Measurements from ENCODE around the gene RHBDL3. TPM values are rescaled to one million over a fixed set of nuclear protein-coding genes. Genes with fewer than 3 reads are reported as not detected.

Gene RHBDL3
- total RNA-seq, 2 donors from 2014 or later = 0.63 TPM; not detected in 1

GRCh38 chr17:32274101-32274500 lies 8.5 kb downstream of the RHBDL3 start:
- TF ChIP-seq CTCF (IDR thresholded peaks at IDR 0.05) = no peak
- Histone ChIP-seq H3K27ac (no peak overlapping the region), H3K9me3 (no peaks in the 10 kb centered on the region), H3K27me3 (replicated peaks; ENCODE audit: insufficient read depth) (no peaks in the 10 kb centered on the region), H3K36me3 (no peaks in the 10 kb centered on the region), H3K4me1 (ENCODE audit: control insufficient read depth in 1 of 2, low read depth in 2 of 2) (no peaks in the 10 kb centered on the region), H3K4me3 (no peak overlapping the region)
- no peak for ATAC-seq (ENCODE audit: insufficient number of reproducible peaks, low FRiP score, low read depth)
- no peak for DNase-seq (ENCODE audit: low spot score)

- H3K27me3 ChIP-seq (replicated peaks; ENCODE audit: insufficient read depth) = no peaks in the 10 kb centered on the region
- H3K36me3 ChIP-seq = no peaks in the 10 kb centered on the region
- no peak for DNase-seq (ENCODE audit: low spot score)
- no peak overlapping the region for H3K27ac ChIP-seq
- H3K4me1 ChIP-seq (ENCODE audit: control insufficient read depth in 1 of 2, low read depth in 2 of 2) = no peaks in the 10 kb centered on the region
- no peaks in the 10 kb centered on the region for H3K9me3 ChIP-seq
- TF ChIP-seq CTCF (IDR thresholded peaks at IDR 0.05) = no peak
- H3K4me3 ChIP-seq = no peak overlapping the region
- ATAC-seq (ENCODE audit: insufficient number of reproducible peaks, low FRiP score, low read depth) = no peak
Measured at GRCh38 chr17:32274643-32275042, 9.0 kb downstream of the RHBDL3 start.

GRCh38 chr17:32275060-32276042 lies 9.7 kb downstream of the RHBDL3 start:
- Histone ChIP-seq H3K9me3 (no peaks in the 10 kb centered on the region), H3K4me1 (ENCODE audit: control insufficient read depth in 1 of 2, low read depth in 2 of 2) (no peaks in the 10 kb centered on the region), H3K27ac (no peak overlapping the region), H3K36me3 (no peaks in the 10 kb centered on the region), H3K27me3 (replicated peaks; ENCODE audit: insufficient read depth) (no peaks in the 10 kb centered on the region), H3K4me3 (no peak overlapping the region)
- no peak for ATAC-seq (ENCODE audit: insufficient number of reproducible peaks, low FRiP score, low read depth)
- TF ChIP-seq CTCF (IDR thresholded peaks at IDR 0.05) = no peak
- no peak for DNase-seq (ENCODE audit: low spot score)

GRCh38 chr17:32276171-32276601 lies 10.6 kb downstream of the RHBDL3 start:
- Histone ChIP-seq H3K4me1 (ENCODE audit: control insufficient read depth in 1 of 2, low read depth in 2 of 2) (no peaks in the 10 kb centered on the region), H3K27me3 (replicated peaks; ENCODE audit: insufficient read depth) (no peaks in the 10 kb centered on the region), H3K9me3 (no peaks in the 10 kb centered on the region), H3K4me3 (no peak overlapping the region), H3K27ac (no peak overlapping the region), H3K36me3 (no peaks in the 10 kb centered on the region)
- TF ChIP-seq CTCF (IDR thresholded peaks at IDR 0.05) = no peak
- ATAC-seq (ENCODE audit: insufficient number of reproducible peaks, low FRiP score, low read depth) = no peak
- DNase-seq (ENCODE audit: low spot score) = no peak

- no peak for TF ChIP-seq CTCF (IDR thresholded peaks at IDR 0.05)
- no peak for ATAC-seq (ENCODE audit: insufficient number of reproducible peaks, low FRiP score, low read depth)
Measured at GRCh38 chr17:32277284-32277683, 11.7 kb downstream of the RHBDL3 start.

More at GRCh38 chr17:32277284-32277683, 11.7 kb downstream of the RHBDL3 start:
- Histone ChIP-seq H3K36me3 (no peaks in the 10 kb centered on the region), H3K4me3 (no peak overlapping the region), H3K27ac (no peak overlapping the region), H3K9me3 (no peaks in the 10 kb centered on the region), H3K4me1 (ENCODE audit: control insufficient read depth in 1 of 2, low read depth in 2 of 2) (no peaks in the 10 kb centered on the region), H3K27me3 (replicated peaks; ENCODE audit: insufficient read depth) (no peaks in the 10 kb centered on the region)
- no peak for DNase-seq (ENCODE audit: low spot score)
